HCT116 (cell line): ENCODE results near the gene PNMT.

Experiments used
- EZH2phosphoT487 ChIP-seq: fragments of 200-600 bp; IDR thresholded peaks from 2 replicates; pipeline ENCODE4 v1.6.1; 2018; ENCODE audit warnings: antibody characterized with exemption, borderline replicate concordance
- POLR2A ChIP-seq: IDR thresholded peaks from 2 replicates; pipeline ENCODE4 v1.7.0; 2011; ENCODE audit warnings: borderline replicate concordance; ENCODE audit not compliant: insufficient read depth, insufficient read length; ENCODE audit errors: extremely low read depth
- POLR2AphosphoS5 ChIP-seq: IDR thresholded peaks from 2 replicates; pipeline ENCODE4 v1.6.1; 2011; ENCODE audit warnings: mild to moderate bottlenecking, low read depth, low read length, moderate library complexity
- RAD21 ChIP-seq: IDR thresholded peaks from 2 replicates; pipeline ENCODE4 v1.6.1; 2012; ENCODE audit warnings: low read depth, mild to moderate bottlenecking
- SRF ChIP-seq: IDR thresholded peaks from 2 replicates; pipeline ENCODE4 v1.6.1; 2012; ENCODE audit warnings: low read depth
- YY1 ChIP-seq: IDR thresholded peaks from 2 replicates; pipeline ENCODE4 v1.6.1; 2011; ENCODE audit warnings: low read length, low read depth, moderate library complexity, mild to moderate bottlenecking; ENCODE audit not compliant: insufficient replicate concordance; ENCODE audit errors: extremely low read depth
- ZFX ChIP-seq: fragments of 450-650 bp; IDR thresholded peaks from 2 replicates; pipeline ENCODE4 v1.6.1; 2017
- TF ChIP-seq, protein P1 (sequence below), 3 experiments: fragments of 200-600 bp in 1 of 3; sonication (generic) in 1 of 3; IDR thresholded peaks in 2 of 3; conservative IDR thresholded peaks in 1 of 3; 2 replicates each; pipeline ENCODE4 v1.5.1; 2012 to 2017; ENCODE audit warnings: low read depth in 2 of 3, low read length in 2 of 3, antibody characterized with exemption in 1 of 3, borderline replicate concordance in 1 of 3, control low read depth in 1 of 3, mild to moderate bottlenecking in 1 of 3, mixed read lengths in 1 of 3, mixed run types in 1 of 3, moderate library complexity in 1 of 3; ENCODE audit not compliant: insufficient read depth in 1 of 3

GRCh38 chr17:39672522-39673334, 4.5 kb downstream of the PNMT start:
- TF ChIP-seq YY1 (no peak), POLR2AphosphoS5 (no peak), ZFX (no peak), EZH2phosphoT487 (no peak), POLR2A (no peak), RAD21 (no peak), SRF (no peak)
- TF ChIP-seq, protein P1, sequence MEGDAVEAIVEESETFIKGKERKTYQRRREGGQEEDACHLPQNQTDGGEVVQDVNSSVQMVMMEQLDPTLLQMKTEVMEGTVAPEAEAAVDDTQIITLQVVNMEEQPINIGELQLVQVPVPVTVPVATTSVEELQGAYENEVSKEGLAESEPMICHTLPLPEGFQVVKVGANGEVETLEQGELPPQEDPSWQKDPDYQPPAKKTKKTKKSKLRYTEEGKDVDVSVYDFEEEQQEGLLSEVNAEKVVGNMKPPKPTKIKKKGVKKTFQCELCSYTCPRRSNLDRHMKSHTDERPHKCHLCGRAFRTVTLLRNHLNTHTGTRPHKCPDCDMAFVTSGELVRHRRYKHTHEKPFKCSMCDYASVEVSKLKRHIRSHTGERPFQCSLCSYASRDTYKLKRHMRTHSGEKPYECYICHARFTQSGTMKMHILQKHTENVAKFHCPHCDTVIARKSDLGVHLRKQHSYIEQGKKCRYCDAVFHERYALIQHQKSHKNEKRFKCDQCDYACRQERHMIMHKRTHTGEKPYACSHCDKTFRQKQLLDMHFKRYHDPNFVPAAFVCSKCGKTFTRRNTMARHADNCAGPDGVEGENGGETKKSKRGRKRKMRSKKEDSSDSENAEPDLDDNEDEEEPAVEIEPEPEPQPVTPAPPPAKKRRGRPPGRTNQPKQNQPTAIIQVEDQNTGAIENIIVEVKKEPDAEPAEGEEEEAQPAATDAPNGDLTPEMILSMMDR (IDR thresholded peaks at IDR 0.05 in 2 of 3, conservative IDR thresholded peaks at IDR 0.05 in 1 of 3; ENCODE audit: borderline replicate concordance in 1 of 3, insufficient read depth in 1 of 3, low read depth in 2 of 3, low read length in 2 of 3): no peak
